Caco-2 (cell line): ENCODE results near the gene ACTN4. TPM values are rescaled to one million over a fixed set of nuclear protein-coding genes. Genes with fewer than 3 reads are reported as not detected.

Experiments used
- BruUV-seq: library from RNA; stranded (reverse); fragments of 400-500 nt; replicated peaks from 2 replicates; lab custom pipeline; 2021; lab: Mats Ljungman, UMichigan
- CTCF ChIA-PET: fragments of 300-600 bp; sonication (Branson Sonifier 250); formaldehyde crosslinking; loops from one replicate; lab custom pipeline; 2022; ENCODE audit warnings: antibody characterized with exemption; lab: Charles Lee
- POLR2A ChIA-PET: fragments of 300-600 bp; sonication (Branson Sonifier 250); formaldehyde crosslinking; loops from one replicate; lab custom pipeline; 2022; ENCODE audit warnings: antibody characterized with exemption; lab: Charles Lee
- DNase-seq, 2 experiments: peaks; one replicate each; pipeline versions ENCODE4 v3.0.0 to v3.0.0-alpha.2; 2020 to 2022
- H3K27me3 ChIP-seq: replicated peaks from 2 replicates; pipeline ENCODE4 v1.6.0; 2011; ENCODE audit warnings: low read length; ENCODE audit not compliant: control insufficient read depth, insufficient read depth
- H3K36me3 ChIP-seq: 2 replicates; pipeline ENCODE4 v1.5.1; 2011; ENCODE audit warnings: low read length; ENCODE audit not compliant: control insufficient read depth, insufficient read depth
- H3K4me1 ChIP-seq: fragments of 250-450 bp; sonication (Bioruptor Pico); 2 replicates; pipeline ENCODE4 v1.5.1; 2020; ENCODE audit warnings: mild to moderate bottlenecking
- H3K4me3 ChIP-seq: 2 replicates; pipeline ENCODE4 v1.5.1; 2011; ENCODE audit warnings: low read depth, mild to moderate bottlenecking, control low read depth, low read length
- H3K9me3 ChIP-seq: fragments of 250-450 bp; sonication (Bioruptor Pico); 2 replicates; pipeline ENCODE4 v1.5.1; 2020; ENCODE audit warnings: mild to moderate bottlenecking, moderate library complexity
- H3K27ac Mint-ChIP-seq: one replicate; pipeline ENCODE4 v1.8.0; 2022; ENCODE audit warnings: mixed read lengths; ENCODE audit not compliant: unreplicated experiment
- H3K27me3 Mint-ChIP-seq: one replicate; pipeline ENCODE4 v1.8.0; 2022; ENCODE audit warnings: mixed read lengths; ENCODE audit not compliant: insufficient read depth, unreplicated experiment
- H3K36me3 Mint-ChIP-seq: one replicate; pipeline ENCODE4 v1.8.0; 2022; ENCODE audit warnings: mild to moderate bottlenecking, mixed read lengths; ENCODE audit not compliant: insufficient read depth, unreplicated experiment
- H3K4me1 Mint-ChIP-seq: one replicate; pipeline ENCODE4 v1.8.0; 2022; ENCODE audit warnings: low read depth, mixed read lengths; ENCODE audit not compliant: unreplicated experiment
- H3K4me3 Mint-ChIP-seq: one replicate; pipeline ENCODE4 v1.8.0; 2022; ENCODE audit warnings: mild to moderate bottlenecking, moderate library complexity, mixed read lengths; ENCODE audit not compliant: unreplicated experiment
- H3K9me3 Mint-ChIP-seq: one replicate; pipeline ENCODE4 v1.8.0; 2022; ENCODE audit warnings: mixed read lengths; ENCODE audit not compliant: unreplicated experiment
- CTCF ChIP-seq, 2 experiments: fragments of 200-600 bp in 1 of 2; IDR thresholded peaks; 1 replicate in 1 of 2; 2 replicates in 1 of 2; pipeline versions ENCODE4 v1.5.1 to v1.8.0; 2011 to 2022; ENCODE audit warnings: antibody characterized with exemption in 1 of 2, control low read depth in 1 of 2, inconsistent platforms in 1 of 2, low read depth in 1 of 2, low read length in 1 of 2, mild to moderate bottlenecking in 1 of 2, moderate library complexity in 1 of 2; ENCODE audit not compliant: insufficient read depth in 1 of 2, severe bottlenecking in 1 of 2, unreplicated experiment in 1 of 2
- intact Hi-C: fragments of 100-400 bp; cut with micrococcal nuclease; formaldehyde crosslinking; loops from one replicate; pipeline ENCODE4 v1.10.0; 2022; ENCODE audit not compliant: unreplicated experiment
- total RNA-seq: library from RNA; stranded (reverse); gene quantifications from 2 replicates; pipeline ENCODE4 v1.2.3, GENCODE V29; 2022

ACTN4 gene
- total RNA-seq, 1 experiment from 2014 or later, result 605 TPM

DNA sequence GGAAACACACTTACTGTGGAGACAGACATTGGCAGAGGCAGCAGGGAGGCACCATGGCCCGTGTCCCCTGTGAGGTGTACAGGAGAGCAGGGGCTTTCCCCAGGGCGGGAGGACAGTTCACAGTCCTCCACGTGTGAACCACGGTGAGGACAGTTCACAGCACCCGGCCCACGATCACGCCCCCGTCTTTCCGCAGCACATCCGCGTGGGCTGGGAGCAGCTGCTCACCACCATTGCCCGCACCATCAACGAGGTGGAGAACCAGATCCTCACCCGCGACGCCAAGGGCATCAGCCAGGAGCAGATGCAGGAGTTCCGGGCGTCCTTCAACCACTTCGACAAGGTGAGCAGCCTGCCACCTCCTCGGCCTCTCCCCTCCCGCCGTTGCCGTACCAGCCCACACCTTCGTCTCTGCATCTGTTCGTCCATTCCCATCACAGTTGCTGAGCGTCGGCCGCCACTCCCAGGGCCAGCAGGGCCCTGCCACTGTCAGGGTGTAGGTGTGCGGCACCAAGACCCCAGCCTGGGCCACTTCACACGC lies 79.4 kb downstream of the ACTN4 start:
- POLR2A ChIA-PET, result no interaction called here
- Histone ChIP-seq H3K4me3 (no peak overlapping the region), H3K36me3 (peaks cover 11% of the 10 kb centered on the region), H3K4me1 (peaks cover 7% of the 10 kb centered on the region), H3K9me3 (no peaks in the 10 kb centered on the region), H3K27me3 (no peaks in the 10 kb centered on the region)
- no peaks in the 10 kb centered on the region for H3K27me3 Mint-ChIP-seq
- H3K27ac Mint-ChIP-seq, result no peak overlapping the region
- no TSS peak for BruUV-seq
- H3K9me3 Mint-ChIP-seq, result no peaks in the 10 kb centered on the region
- H3K36me3 Mint-ChIP-seq, result peaks cover 100% of the 10 kb centered on the region
- H3K4me3 Mint-ChIP-seq, result no peak overlapping the region
- CTCF ChIA-PET, result interaction anchor here (0.7 kb wide), 1 partner anchor 87 kb away, joined by 3 read pairs; no protein-coding TSS in a partner anchor
- no peak for DNase-seq
- peaks cover 17% of the 10 kb centered on the region for H3K4me1 Mint-ChIP-seq
- no peak for TF ChIP-seq CTCF (IDR thresholded peaks at IDR 0.05; ENCODE audit: insufficient read depth in 1 of 2, low read depth in 1 of 2, low read length in 1 of 2, severe bottlenecking in 1 of 2, unreplicated experiment in 1 of 2)
- intact Hi-C loops, result no loop called here

GRCh38 chr19:38727306-38727867 lies 79.9 kb downstream of the ACTN4 start:
- CTCF ChIA-PET, result interaction anchor here (0.7 kb wide), 1 partner anchor 203 kb away, joined by 4 read pairs; no protein-coding TSS in a partner anchor

More at GRCh38 chr19:38727306-38727867, 79.9 kb downstream of the ACTN4 start:
- Histone ChIP-seq H3K36me3 (peaks cover 12% of the 10 kb centered on the region), H3K4me3 (no peak overlapping the region), H3K27me3 (no peaks in the 10 kb centered on the region), H3K4me1 (peaks cover 1% of the 10 kb centered on the region), H3K9me3 (no peaks in the 10 kb centered on the region)
- Mint-ChIP-seq H3K4me3 (no peak overlapping the region), H3K36me3 (peaks cover 100% of the 10 kb centered on the region), H3K27ac (peak overlapping the region; percentile 4), H3K4me1 (peaks cover 20% of the 10 kb centered on the region), H3K27me3 (no peaks in the 10 kb centered on the region), H3K9me3 (no peaks in the 10 kb centered on the region)
- BruUV-seq, result no TSS peak
- POLR2A ChIA-PET, result interaction anchor here (0.5 kb wide), 1 partner anchor 41 kb away, joined by 9 read pairs; no protein-coding TSS in a partner anchor
- no peak for TF ChIP-seq CTCF (IDR thresholded peaks at IDR 0.05; ENCODE audit: insufficient read depth in 1 of 2, low read depth in 1 of 2, low read length in 1 of 2, severe bottlenecking in 1 of 2, unreplicated experiment in 1 of 2)
- intact Hi-C loops, result no loop called here
- DNase-seq, result no peak
